Tongue (tissue), 2 donors: Measurements from ENCODE around the gene SLC35F1. TPM values are rescaled to one million over a fixed set of nuclear protein-coding genes. Genes with fewer than 3 reads are reported as not detected.

Experiments used
- DNase-seq: peaks from one replicate; pipeline ENCODE4 v3.0.0-alpha.2; 2015
- total RNA-seq: library from RNA; depleted of rRNA; stranded (reverse); fragments of >200 nt; gene quantifications from one replicate; pipeline ENCODE4 v1.2.3, GENCODE V29; 2014

The SLC35F1 gene
- total RNA-seq, 1 donor from 2014 or later = 6.3 TPM

DNA sequence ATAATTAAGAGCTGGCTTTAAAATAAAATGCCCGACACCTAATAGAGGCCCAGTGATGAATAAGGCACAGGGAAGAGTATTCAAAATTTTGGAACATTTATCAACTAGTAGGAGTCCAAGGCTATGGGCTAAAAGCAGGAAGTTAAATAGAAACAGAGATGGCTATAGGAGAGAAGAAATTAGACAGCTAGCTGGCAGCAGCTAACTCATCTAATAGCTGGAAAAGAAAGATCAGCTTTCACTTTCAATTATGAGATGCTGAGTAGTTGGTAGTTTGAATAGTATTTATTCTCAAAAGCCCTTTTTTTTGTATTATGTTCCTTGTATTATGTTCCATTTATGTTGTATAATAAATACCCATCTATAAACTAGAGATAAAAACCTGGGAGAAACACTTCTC lies 215.7 kb downstream of the SLC35F1 start:
- no peak for DNase-seq

DNA sequence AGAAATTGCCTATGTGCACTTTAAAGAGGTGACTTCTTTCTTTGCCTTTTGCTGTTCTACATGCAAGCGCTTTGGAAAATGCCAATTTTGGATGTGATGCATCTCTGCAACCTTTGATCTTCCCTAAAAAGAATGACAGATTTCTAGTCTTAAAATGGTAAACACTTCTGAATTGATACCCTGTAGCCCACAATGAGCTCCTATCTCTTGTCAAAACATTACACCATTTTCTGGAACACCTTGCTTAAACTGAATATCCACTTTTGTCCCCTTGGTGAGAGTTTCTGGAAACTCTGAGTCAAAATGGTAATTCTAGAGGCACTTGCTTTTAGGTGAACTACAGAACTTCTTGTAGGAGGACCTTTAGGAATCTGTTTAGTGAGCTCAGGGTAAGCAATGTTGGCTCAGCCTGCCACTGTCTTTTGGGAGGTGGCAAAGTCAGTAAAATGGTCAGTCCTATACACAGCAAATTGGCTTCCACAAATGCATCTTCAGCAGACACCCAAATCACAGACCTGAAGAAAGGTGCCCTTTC lies 216.5 kb downstream of the SLC35F1 start:
- DNase-seq = no peak

DNA sequence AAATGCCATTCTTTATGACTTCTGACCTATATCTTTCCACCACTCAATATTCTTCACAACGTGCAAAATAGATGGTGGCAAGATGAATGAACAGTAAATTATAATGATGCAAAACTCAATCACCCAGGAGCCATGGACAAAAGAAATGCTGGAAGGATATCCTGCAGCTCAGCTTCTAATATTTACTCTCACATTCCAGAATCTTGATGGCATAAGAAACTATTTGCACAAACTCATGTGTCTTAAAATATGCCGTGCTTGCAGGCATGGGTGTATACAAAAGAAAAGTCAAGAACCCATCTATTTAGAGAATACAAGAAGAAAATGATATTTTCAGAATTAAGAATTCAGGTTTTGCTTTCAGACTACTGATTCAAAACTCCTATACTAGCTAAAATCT lies 217.8 kb downstream of the SLC35F1 start:
- DNase-seq = no peak

DNA sequence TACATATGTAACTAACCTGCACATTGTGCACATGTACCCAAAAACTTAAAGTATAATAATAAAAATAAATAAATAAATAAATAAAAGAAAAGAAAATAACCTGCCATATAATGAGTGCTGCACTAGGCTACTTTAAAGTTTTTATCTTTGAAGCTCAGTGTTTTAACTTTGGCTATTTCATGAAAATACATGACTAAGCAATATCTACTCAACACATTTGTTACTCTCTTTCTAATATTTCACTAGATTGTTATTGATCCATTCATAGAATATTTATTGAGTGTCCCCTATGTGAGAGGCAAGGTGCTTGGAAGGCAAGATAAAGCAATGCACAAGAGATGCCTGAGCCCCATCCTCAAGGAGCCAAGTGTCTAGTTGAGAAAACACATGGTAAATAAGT lies 221.7 kb downstream of the SLC35F1 start:
- DNase-seq = no peak

DNA sequence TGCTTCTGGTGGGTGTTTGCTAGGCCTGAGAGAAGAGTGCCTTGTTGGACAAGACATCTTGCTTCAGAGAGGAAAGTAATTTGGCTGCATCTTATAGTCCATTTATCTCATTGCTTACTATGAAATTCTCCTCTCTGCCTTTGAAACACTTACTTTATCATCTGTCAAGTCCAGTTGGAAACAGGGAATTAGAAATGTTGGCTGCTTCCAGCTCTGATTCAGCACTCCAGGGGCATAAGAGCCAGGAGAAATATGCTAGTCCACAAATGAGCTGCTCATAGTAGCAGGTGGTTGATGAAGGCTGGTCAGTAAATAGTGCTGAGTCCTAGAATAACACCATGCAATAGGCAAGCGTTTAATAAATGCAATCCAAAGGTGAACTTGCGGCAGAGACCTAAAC lies 227.1 kb downstream of the SLC35F1 start:
- DNase-seq = peak; percentile 6

GRCh38 chr6:118134736-118135135 lies 227.7 kb downstream of the SLC35F1 start:
- DNase-seq = peak; percentile 24

DNA sequence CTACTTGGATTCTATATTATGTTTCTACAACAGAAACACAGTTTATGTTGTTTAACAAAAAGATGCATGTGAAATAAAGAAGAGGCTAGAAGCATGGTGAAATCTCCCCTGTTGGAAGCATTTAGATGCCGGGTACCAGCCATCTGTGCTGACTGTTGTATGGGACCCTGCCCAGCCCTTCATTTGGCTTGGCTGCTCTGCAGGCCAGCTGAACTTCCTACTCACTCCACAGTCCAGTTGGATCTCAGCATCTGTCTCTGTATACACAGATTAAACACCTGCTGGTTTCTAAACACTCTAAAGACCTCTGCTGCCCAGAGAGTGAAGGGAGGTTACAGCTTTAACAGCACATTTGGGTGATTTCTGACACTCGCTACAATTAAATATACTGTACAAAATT lies 228.3 kb downstream of the SLC35F1 start:
- DNase-seq = no peak

GRCh38 chr6:118141211-118141610 lies 234.1 kb downstream of the SLC35F1 start:
- DNase-seq = no peak

GRCh38 chr6:118146584-118146983 lies 239.5 kb downstream of the SLC35F1 start:
- no peak for DNase-seq

DNA sequence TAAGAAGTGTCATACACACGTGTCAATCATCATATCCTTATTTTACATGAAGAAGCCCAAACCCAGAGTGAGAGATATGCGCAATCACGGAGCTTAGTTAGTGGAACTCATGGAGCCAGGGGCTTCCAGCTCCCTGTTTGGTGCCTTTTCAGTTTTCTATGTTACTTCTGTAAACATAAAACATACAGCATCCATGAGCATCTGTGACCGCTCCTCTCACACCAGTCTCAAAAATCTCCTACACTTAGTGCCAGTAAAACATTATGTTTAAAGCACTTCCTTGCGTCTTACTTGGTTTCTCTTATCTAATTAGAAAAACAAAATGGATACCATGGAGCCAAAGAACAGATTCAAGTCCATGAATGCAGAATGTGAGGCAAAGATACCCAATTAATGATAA lies 240.4 kb downstream of the SLC35F1 start:
- no peak for DNase-seq

GRCh38 chr6:118148561-118148960 lies 241.5 kb downstream of the SLC35F1 start:
- no peak for DNase-seq

GRCh38 chr6:118152524-118152923 lies 245.5 kb downstream of the SLC35F1 start:
- no peak for DNase-seq

DNA sequence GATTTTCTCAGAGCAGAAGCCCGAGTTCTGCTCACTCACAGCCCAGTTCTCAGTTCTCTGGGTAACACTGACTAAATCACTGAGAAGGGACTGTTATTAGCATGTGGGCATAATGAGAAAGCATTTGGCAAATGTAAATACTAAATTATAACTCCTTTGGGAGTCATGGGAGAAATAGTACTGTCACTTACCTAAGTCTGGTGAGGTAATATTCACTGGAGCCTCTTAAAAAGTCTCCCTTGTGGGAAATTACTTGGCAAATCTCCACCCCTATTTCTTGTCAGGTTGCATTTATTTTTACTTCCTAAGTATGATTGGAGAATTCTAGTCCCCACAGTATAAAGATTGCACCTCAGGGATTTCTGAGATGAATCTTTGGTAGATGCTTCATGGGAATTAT lies 254.3 kb downstream of the SLC35F1 start:
- no peak for DNase-seq

DNA sequence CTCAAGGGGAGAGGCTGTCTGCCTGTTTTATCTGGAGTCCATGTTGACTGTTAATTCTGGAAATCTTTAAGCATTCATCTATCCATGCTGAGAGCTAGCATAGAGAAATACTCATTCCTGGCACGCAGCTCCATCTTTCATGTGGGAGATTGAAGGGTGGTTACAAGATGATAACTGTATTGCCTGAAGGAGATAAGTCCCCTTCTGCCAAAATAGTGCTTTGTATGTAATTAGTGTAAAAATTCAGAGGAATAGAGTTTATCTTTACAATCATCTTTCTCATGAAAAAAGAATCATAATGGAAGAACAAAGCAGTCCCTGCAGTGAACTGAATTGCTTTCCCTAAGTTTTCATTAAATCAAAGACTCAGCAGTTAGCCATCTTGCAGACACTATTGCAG lies 256.5 kb downstream of the SLC35F1 start:
- DNase-seq = no peak

DNA sequence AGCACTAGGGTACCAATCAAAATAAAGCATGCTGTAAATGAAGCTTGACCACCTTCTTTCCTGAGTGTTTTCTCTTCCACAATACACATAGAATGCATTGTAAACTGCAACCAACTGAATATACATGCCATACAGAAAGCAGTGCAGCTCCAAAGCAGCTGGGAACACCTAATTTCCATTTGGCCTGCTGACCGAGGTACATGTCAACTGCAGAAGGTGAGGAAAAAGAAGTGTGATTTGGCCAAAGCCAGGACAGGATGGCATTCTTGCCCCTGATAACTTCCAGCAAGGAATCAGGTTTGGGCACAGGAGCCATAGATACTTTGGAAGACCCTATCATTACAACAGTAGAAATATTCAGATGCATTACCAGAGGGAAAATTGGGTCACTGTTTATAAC lies 258.4 kb downstream of the SLC35F1 start:
- no peak for DNase-seq

- no peak for DNase-seq
Measured at GRCh38 chr6:118168421-118168820, 261.4 kb downstream of the SLC35F1 start.

DNA sequence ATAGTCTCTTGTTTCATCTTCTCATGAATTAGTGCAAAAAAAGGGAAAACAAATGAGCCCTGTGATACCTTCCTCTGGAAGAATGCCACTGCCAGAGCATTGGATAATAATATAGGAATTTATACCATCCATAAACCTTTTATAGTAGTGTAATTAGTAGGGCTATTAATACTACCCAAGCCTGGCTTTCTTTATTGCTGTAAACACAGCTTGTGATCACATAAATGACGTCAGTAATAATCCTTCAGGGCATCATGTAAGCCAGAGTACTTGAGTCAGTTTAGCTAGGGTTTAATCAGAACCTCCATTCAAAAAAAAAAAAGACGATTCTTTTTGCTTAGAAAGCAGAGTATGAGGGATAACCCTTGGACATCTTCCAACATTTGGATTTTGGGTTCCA lies 264.8 kb downstream of the SLC35F1 start:
- DNase-seq = no peak

GRCh38 chr6:118174071-118174470 lies 267.0 kb downstream of the SLC35F1 start:
- DNase-seq = no peak

GRCh38 chr6:118177720-118178119 lies 270.7 kb downstream of the SLC35F1 start:
- DNase-seq = no peak

DNA sequence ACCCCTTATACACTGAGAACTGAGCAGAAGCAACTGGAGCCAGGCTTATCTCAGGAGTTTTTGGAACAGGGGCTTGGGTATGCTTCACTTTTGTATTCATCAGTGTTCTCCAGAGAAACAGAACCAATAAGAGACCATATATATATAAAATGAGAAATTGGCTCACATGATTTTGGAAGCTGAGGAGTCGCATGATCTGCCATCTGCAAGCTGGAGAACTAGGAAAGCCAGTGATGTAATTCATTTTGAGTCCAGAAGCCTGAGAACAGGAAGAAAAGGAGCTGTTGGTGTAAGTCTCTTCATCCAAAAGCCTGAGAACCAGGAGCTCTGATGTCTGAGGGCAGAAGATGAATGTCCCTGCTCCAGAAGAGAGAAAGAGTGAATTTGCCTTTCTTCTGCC lies 272.0 kb downstream of the SLC35F1 start:
- DNase-seq = no peak

DNA sequence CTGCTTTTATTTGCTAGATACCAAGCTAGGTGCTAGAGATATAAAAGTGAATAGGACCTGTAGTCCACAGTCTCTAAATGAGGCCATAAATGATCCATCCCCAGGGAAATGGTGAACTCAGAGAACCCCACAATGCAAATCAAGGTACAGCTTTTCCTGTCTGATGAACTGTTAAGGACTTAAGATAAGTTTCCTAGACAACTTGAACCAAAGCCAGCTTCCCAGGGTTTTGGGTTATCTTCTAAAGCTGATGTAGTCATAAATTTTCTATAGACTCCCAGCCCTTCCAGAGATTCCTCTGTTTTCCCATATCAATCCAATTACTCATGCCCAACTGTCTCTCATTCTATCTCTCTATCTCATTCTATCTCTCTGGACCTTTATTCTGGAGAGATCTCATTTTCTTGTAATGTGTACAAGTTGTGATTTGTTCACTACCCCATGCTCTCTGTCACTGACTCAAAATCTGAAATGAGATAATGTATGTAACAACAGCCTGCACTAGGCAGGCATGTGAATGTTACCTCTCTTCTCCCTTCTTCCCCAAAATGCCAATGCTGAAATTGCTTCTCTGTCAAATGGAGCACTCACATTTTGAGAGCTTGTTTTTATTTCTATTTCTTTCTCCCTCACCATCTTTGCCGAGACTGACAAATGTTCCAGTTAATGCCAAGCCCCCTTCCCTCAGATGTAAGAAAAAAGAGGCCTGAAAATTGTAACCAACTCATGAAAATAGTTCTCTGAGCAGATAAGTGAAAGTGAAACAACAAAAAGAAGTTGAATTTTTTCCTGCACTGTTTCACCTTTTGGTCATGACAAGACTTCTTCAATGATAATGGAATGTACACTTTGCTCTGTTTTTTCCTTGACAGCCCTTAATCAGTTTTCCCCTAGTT lies 279.9 kb downstream of the SLC35F1 start:
- no peak for DNase-seq

DNA sequence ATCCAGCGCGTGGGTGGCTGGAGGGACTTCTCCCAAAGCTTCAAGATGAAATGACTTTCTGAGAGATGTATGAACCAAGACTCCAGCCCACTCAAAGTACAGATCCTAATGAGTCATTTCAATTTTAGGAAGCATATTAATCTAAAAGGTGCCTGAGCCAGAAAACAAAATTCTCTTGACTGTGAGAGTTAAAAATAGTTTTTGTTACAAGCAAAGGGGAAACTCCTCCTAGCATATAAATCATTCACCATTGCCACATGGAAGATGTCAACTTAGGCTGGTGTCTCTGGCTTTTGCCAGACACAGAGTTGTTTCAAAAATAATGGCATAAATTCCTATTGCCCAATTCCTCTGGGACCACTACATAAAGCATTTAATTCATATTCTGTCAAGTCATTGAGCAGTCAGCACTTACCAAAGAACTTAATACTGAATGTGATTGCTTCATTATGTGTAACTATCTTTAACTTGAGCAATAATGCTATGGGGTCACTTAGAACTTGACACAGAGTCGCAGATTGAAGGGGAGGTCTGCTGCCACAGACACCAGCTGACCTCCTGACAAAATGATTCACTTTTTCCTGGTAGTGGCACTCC lies 280.6 kb downstream of the SLC35F1 start:
- DNase-seq = no peak

GRCh38 chr6:118188561-118188960 lies 281.5 kb downstream of the SLC35F1 start:
- no peak for DNase-seq

GRCh38 chr6:118197539-118197938 lies 290.5 kb downstream of the SLC35F1 start:
- DNase-seq = no peak
